B cell (primary cell): ENCODE data around the gene FSTL5. TPM values are rescaled to one million over a fixed set of nuclear protein-coding genes. Genes with fewer than 3 reads are reported as not detected.

ENCODE experiments used
- ATAC-seq: fragments of 200-7000 bp; cut with Tn5 transposase; one replicate; pipeline ENCODE4 v1.10.0; 2021; ENCODE audit warnings: low read depth, mild to moderate bottlenecking, moderate number of reproducible peaks, moderate library complexity
- CTCF ChIA-PET: fragments of 350-600 bp; sonication (Branson Sonifier 250); formaldehyde crosslinking; loops from one replicate; lab custom pipeline; 2021; ENCODE audit warnings: antibody characterized with exemption, inconsistent platforms; lab: Charles Lee
- POLR2A ChIA-PET: fragments of 350-600 bp; sonication (Branson Sonifier 250); formaldehyde crosslinking; loops from one replicate; lab custom pipeline; 2021; ENCODE audit warnings: antibody characterized with exemption; lab: Charles Lee
- DNase-seq: peaks from one replicate; pipeline ENCODE4 v3.0.0; 2013
- H2AFZ ChIP-seq: 2 replicates; pipeline ENCODE4 v1.6.1; 2012; ENCODE audit warnings: mild to moderate bottlenecking, low read depth, low read length; ENCODE audit not compliant: insufficient read depth, poor library complexity, severe bottlenecking
- H3K27ac ChIP-seq, 2 donors: 1 replicate in 1 of 2; 2 replicates in 1 of 2; pipeline ENCODE4 v1.5.1; 2012 to 2013; ENCODE audit warnings: low read length in 2 of 2, mild to moderate bottlenecking in 2 of 2, moderate library complexity in 1 of 2
- H3K27me3 ChIP-seq, 4 experiments: fragments of 200-600 bp in 1 of 4; sonication (generic) in 1 of 4; replicated peaks in 1 of 4; 1 replicate in 2 of 4; 2 replicates in 2 of 4; pipeline versions ENCODE4 v1.6.1 to v1.7.0; 2013 to 2016; ENCODE audit warnings: low read length in 3 of 4, mild to moderate bottlenecking in 2 of 4, mixed read lengths in 1 of 4, moderate library complexity in 1 of 4; ENCODE audit not compliant: insufficient read depth in 4 of 4, control insufficient read depth in 3 of 4; ENCODE audit errors: control extremely low read depth in 1 of 4
- H3K36me3 ChIP-seq, 2 experiments: replicated peaks in 1 of 2; 1 replicate in 1 of 2; 2 replicates in 1 of 2; pipeline versions ENCODE4 v1.6.1 to v1.7.1; 2013; ENCODE audit warnings: low read length in 1 of 2; ENCODE audit not compliant: insufficient read depth in 2 of 2, control insufficient read depth in 1 of 2; ENCODE audit errors: control extremely low read depth in 1 of 2, extremely low read depth in 1 of 2
- H3K4me1 ChIP-seq, 2 donors: fragments of 200-600 bp in 1 of 2; sonication (generic) in 1 of 2; 1 replicate in 1 of 2; 2 replicates in 1 of 2; pipeline versions ENCODE4 v1.5.1 to v1.6.1; 2013 to 2017; ENCODE audit warnings: low read length in 2 of 2; ENCODE audit not compliant: control insufficient read depth in 2 of 2, insufficient read depth in 2 of 2
- H3K4me2 ChIP-seq: replicated peaks from 2 replicates; pipeline ENCODE3; 2012; ENCODE audit warnings: mild to moderate bottlenecking, low read depth, low read length; ENCODE audit not compliant: poor library complexity, severe bottlenecking
- H3K4me3 ChIP-seq, 5 experiments: fragments of 200-600 bp in 1 of 5; sonication (generic) in 1 of 5; 1 replicate in 3 of 5; 2 replicates in 2 of 5; pipeline versions ENCODE4 v1.5.1 to v1.7.0; 2011 to 2016; ENCODE audit warnings: low read length in 4 of 5, mild to moderate bottlenecking in 4 of 5, low read depth in 2 of 5, control low read depth in 1 of 5, moderate library complexity in 1 of 5; ENCODE audit not compliant: insufficient read depth in 1 of 5; ENCODE audit errors: control extremely low read depth in 1 of 5, extremely low read depth in 1 of 5
- H3K79me2 ChIP-seq: fragments of 200-600 bp; sonication (generic); one replicate; pipeline ENCODE4 v1.6.0; 2016; ENCODE audit warnings: low read length; ENCODE audit not compliant: control insufficient read depth, insufficient read depth
- H3K9ac ChIP-seq: fragments of 200-600 bp; sonication (generic); 2 replicates; pipeline ENCODE4 v1.6.1; 2017; ENCODE audit warnings: mild to moderate bottlenecking, low read length, moderate library complexity
- H3K9me3 ChIP-seq, 3 donors: one replicate each; pipeline versions ENCODE4 v1.6.1 to v1.7.1; 2013; ENCODE audit warnings: low read length in 2 of 3; ENCODE audit not compliant: control insufficient read depth in 2 of 3, insufficient read depth in 1 of 3; ENCODE audit errors: control extremely low read depth in 1 of 3
- H4K20me1 ChIP-seq: 2 replicates; pipeline ENCODE4 v1.6.0; 2012; ENCODE audit warnings: mild to moderate bottlenecking, low read length; ENCODE audit not compliant: insufficient read depth, control insufficient read depth, poor library complexity, severe bottlenecking
- H3K27ac Mint-ChIP-seq: one replicate; pipeline ENCODE4 v1.8.0; 2021; ENCODE audit warnings: mixed read lengths
- H3K27me3 Mint-ChIP-seq: one replicate; pipeline ENCODE4 v1.8.0; 2021; ENCODE audit warnings: mixed read lengths
- H3K4me1 Mint-ChIP-seq: one replicate; pipeline ENCODE4 v1.8.0; 2021; ENCODE audit warnings: mixed read lengths
- H3K4me3 Mint-ChIP-seq: one replicate; pipeline ENCODE4 v1.8.0; 2021; ENCODE audit warnings: mixed read lengths
- H3K9me3 Mint-ChIP-seq: one replicate; pipeline ENCODE4 v1.8.0; 2022; ENCODE audit warnings: mixed read lengths; ENCODE audit not compliant: insufficient read depth
- CTCF ChIP-seq: fragments of 200-600 bp; IDR thresholded peaks from one replicate; pipeline ENCODE4 v1.8.0; 2022; ENCODE audit warnings: antibody characterized with exemption, mild to moderate bottlenecking
- EZH2 ChIP-seq: IDR thresholded peaks from 2 replicates; pipeline ENCODE4 v1.6.1; 2012; ENCODE audit warnings: borderline replicate concordance, low read depth, mild to moderate bottlenecking, moderate library complexity, low read length; ENCODE audit not compliant: insufficient read depth, poor library complexity, severe bottlenecking
- WGBS: methylation state at CpG from one replicate; pipeline ENCODE4 v1.1.5; 2013; ENCODE audit warnings: missing lambda C conversion rate; ENCODE audit not compliant: insufficient coverage; 5-methylcytosine and 5-hydroxymethylcytosine counted together
- intact Hi-C: fragments of 100-400 bp; cut with micrococcal nuclease; formaldehyde crosslinking; loops from one replicate; pipeline ENCODE4 v1.10.0; 2022
- polyA plus RNA-seq: library from polyadenylated mRNA; depleted of rRNA; stranded (reverse); fragments of >200 nt; gene quantifications from 2 replicates; pipeline ENCODE4 v1.2.3, GENCODE V29; 2012
- total RNA-seq, 2 donors: library from RNA; stranded (reverse); fragments of 120-200 nt in 1 of 2; gene quantifications; 1 replicate in 1 of 2; 2 replicates in 1 of 2; pipeline versions ENCODE4 v1.2.3 to v1.2.4, GENCODE V29; 2013 to 2022

FSTL5 gene
- total and polyA plus RNA-seq, 2 donors (not counting 1 experiment from before 2014, with no cell fraction given) = not detected

GRCh38 chr4:161926033-161926828 is 237.6 kb downstream of the FSTL5 start:
- Mint-ChIP-seq H3K4me3 (no peak overlapping the region), H3K9me3 (no peaks in the 10 kb centered on the region), H3K4me1 (no peaks in the 10 kb centered on the region), H3K27me3 (no peaks in the 10 kb centered on the region), H3K27ac (no peak overlapping the region)
- WGBS = 100% methylated on average over 3 of the region's 6 CpGs
- Histone ChIP-seq H3K36me3 (no peaks in the 10 kb centered on the region), H3K4me3 (no peak overlapping the region), H3K9me3 (no peaks in the 10 kb centered on the region), H3K4me2 (no peak overlapping the region), H3K4me1 (no peaks in the 10 kb centered on the region), H3K27me3 (no peaks in the 10 kb centered on the region), H4K20me1 (no peaks in the 10 kb centered on the region), H3K79me2 (no peaks in the 10 kb centered on the region), H3K27ac (no peak overlapping the region), H3K9ac (no peak overlapping the region), H2AFZ (no peak overlapping the region)
- ATAC-seq = no peak
- CTCF ChIA-PET = no interaction called here
- intact Hi-C loops = no loop called here
- no peak for DNase-seq
- POLR2A ChIA-PET = no interaction called here
- TF ChIP-seq CTCF = no peak
- TF ChIP-seq EZH2 = no peak

- H3K4me3 Mint-ChIP-seq = no peak overlapping the region
- no peaks in the 10 kb centered on the region for H3K4me1 Mint-ChIP-seq
- Histone ChIP-seq H3K27ac (no peak overlapping the region), H3K4me3 (no peak overlapping the region), H3K27me3 (no peaks in the 10 kb centered on the region), H3K9ac (no peak overlapping the region), H3K4me1 (no peaks in the 10 kb centered on the region), H3K79me2 (no peaks in the 10 kb centered on the region), H4K20me1 (no peaks in the 10 kb centered on the region), H3K9me3 (no peaks in the 10 kb centered on the region), H2AFZ (no peak overlapping the region), H3K4me2 (no peak overlapping the region), H3K36me3 (no peaks in the 10 kb centered on the region)
- ChIA-PET POLR2A (no interaction called here), CTCF (no interaction called here)
- no peaks in the 10 kb centered on the region for H3K9me3 Mint-ChIP-seq
- H3K27ac Mint-ChIP-seq = no peak overlapping the region
- DNase-seq (no peak), ATAC-seq (no peak)
- no peak for TF ChIP-seq EZH2
- no peak for TF ChIP-seq CTCF
- 80% methylated on average over 1 of the region's 3 CpGs for WGBS
- no peaks in the 10 kb centered on the region for H3K27me3 Mint-ChIP-seq
- intact Hi-C loops = no loop called here
Measured at GRCh38 chr4:161920304-161921052, 243.3 kb downstream of the FSTL5 start.
